Neural cell (in vitro differentiated cells): Measurements from ENCODE around the gene PRELID3B. TPM values are rescaled to one million over a fixed set of nuclear protein-coding genes. Genes with fewer than 3 reads are reported as not detected.

ENCODE experiments used
- H2AFZ ChIP-seq: fragments of 200-600, 300-800 bp; sonication (generic), shearing (Covaris generic); 2 replicates; pipeline ENCODE4 v1.6.0; 2014; ENCODE audit warnings: low read depth, mild to moderate bottlenecking, antibody characterized with exemption, low read length, moderate library complexity
- H3F3A ChIP-seq: fragments of 200-600 bp; shearing (Covaris generic); 2 replicates; pipeline ENCODE4 v1.6.1; 2016; ENCODE audit warnings: mild to moderate bottlenecking, moderate library complexity, mixed read lengths, antibody characterized with exemption, low read length; ENCODE audit not compliant: insufficient read depth, poor library complexity, severe bottlenecking
- H3K27ac ChIP-seq: fragments of 200-600, 300-800 bp; sonication (generic), shearing (Covaris generic); 2 replicates; pipeline ENCODE4 v1.5.1; 2014; ENCODE audit warnings: mild to moderate bottlenecking, low read length, moderate library complexity
- H3K27me3 ChIP-seq: fragments of 300-800, 200-600 bp; sonication (generic), shearing (Covaris generic); 2 replicates; pipeline ENCODE4 v1.6.0; 2014; ENCODE audit warnings: mild to moderate bottlenecking, low read depth, low read length, moderate library complexity; ENCODE audit not compliant: insufficient read depth
- H3K36me3 ChIP-seq: fragments of 300-800, 200-600 bp; sonication (generic), shearing (Covaris generic); 2 replicates; pipeline ENCODE4 v1.5.1; 2014; ENCODE audit warnings: mild to moderate bottlenecking, antibody characterized with exemption, low read length, moderate library complexity; ENCODE audit not compliant: insufficient read depth
- H3K4me2 ChIP-seq: fragments of 300-800, 200-600 bp; sonication (generic), shearing (Covaris generic); 2 replicates; pipeline ENCODE4 v1.6.0; 2014; ENCODE audit warnings: mild to moderate bottlenecking, low read length
- H3K4me3 ChIP-seq: fragments of 300-800, 200-600 bp; sonication (generic), shearing (Covaris generic); 2 replicates; pipeline ENCODE4 v1.5.1; 2014; ENCODE audit warnings: mild to moderate bottlenecking, low read length, moderate library complexity
- H3K79me2 ChIP-seq: fragments of 200-600 bp; shearing (Covaris generic); replicated peaks from 2 replicates; pipeline ENCODE4 v1.6.0; 2014; ENCODE audit warnings: mild to moderate bottlenecking, low read length, moderate library complexity; ENCODE audit not compliant: insufficient read depth
- H3K9ac ChIP-seq: fragments of 300-800, 200-600 bp; sonication (generic), shearing (Covaris generic); 2 replicates; pipeline ENCODE4 v1.6.1; 2016; ENCODE audit warnings: mild to moderate bottlenecking, low read length, mixed read lengths
- H3K9me2 ChIP-seq: fragments of 200-600 bp; shearing (Covaris generic); 2 replicates; pipeline ENCODE4 v1.6.1; 2016; ENCODE audit warnings: mild to moderate bottlenecking, low read length, mixed read lengths; ENCODE audit not compliant: insufficient read depth
- H3K9me3 ChIP-seq: fragments of 200-600, 300-800 bp; sonication (generic), shearing (Covaris generic); 2 replicates; pipeline ENCODE4 v1.6.1; 2016; ENCODE audit warnings: mild to moderate bottlenecking, mixed run types, low read length, moderate library complexity, mixed read lengths
- H4K20me1 ChIP-seq: fragments of 200-600 bp; shearing (Covaris generic); 2 replicates; pipeline ENCODE4 v1.6.1; 2016; ENCODE audit warnings: mild to moderate bottlenecking, mixed run types; ENCODE audit not compliant: insufficient read depth
- EP300 ChIP-seq: fragments of 450-650 bp; conservative IDR thresholded peaks from 2 replicates; pipeline ENCODE4 v1.6.1; 2014; ENCODE audit warnings: antibody characterized with exemption, mild to moderate bottlenecking, moderate library complexity; ENCODE audit not compliant: poor library complexity, severe bottlenecking
- EZH2 ChIP-seq: fragments of 200-600, 300-800 bp; shearing (Covaris generic), sonication (generic); IDR thresholded peaks from 2 replicates; pipeline ENCODE4 v1.6.1; 2014; ENCODE audit warnings: antibody characterized with exemption, low read length, borderline replicate concordance, mild to moderate bottlenecking; ENCODE audit not compliant: insufficient read depth, poor library complexity, severe bottlenecking
- MXI1 ChIP-seq: fragments of 450-650 bp; conservative IDR thresholded peaks from 2 replicates; pipeline ENCODE4 v1.6.1; 2014; ENCODE audit warnings: antibody characterized with exemption, mild to moderate bottlenecking; ENCODE audit not compliant: poor library complexity, severe bottlenecking
- POLR2AphosphoS5 ChIP-seq: IDR thresholded peaks from 2 replicates; pipeline ENCODE4 v1.6.1; 2012
- RAD21 ChIP-seq: fragments of 450-650 bp; conservative IDR thresholded peaks from 2 replicates; pipeline ENCODE4 v1.6.1; 2014; ENCODE audit warnings: antibody characterized with exemption, mild to moderate bottlenecking, moderate library complexity
- SMC3 ChIP-seq: fragments of 450-650 bp; conservative IDR thresholded peaks from 2 replicates; pipeline ENCODE4 v1.6.1; 2014; ENCODE audit warnings: antibody characterized with exemption, mild to moderate bottlenecking, moderate library complexity; ENCODE audit not compliant: poor library complexity
- TAF1 ChIP-seq: IDR thresholded peaks from 2 replicates; pipeline ENCODE4 v1.6.1; 2012; ENCODE audit warnings: low read depth
- polyA plus RNA-seq: library from polyadenylated mRNA; depleted of rRNA; stranded (reverse); fragments of >200 nt; gene quantifications from 2 replicates; pipeline ENCODE4 v1.2.3, GENCODE V29; 2014
- TF ChIP-seq, protein P1 (sequence below): fragments of 450-650 bp; IDR thresholded peaks from 2 replicates; pipeline ENCODE4 v1.5.1; 2014; ENCODE audit warnings: antibody characterized with exemption, mild to moderate bottlenecking, moderate library complexity; ENCODE audit not compliant: poor library complexity, severe bottlenecking
- TF ChIP-seq, protein P2 (sequence below): IDR thresholded peaks from 2 replicates; pipeline ENCODE4 v1.6.1; 2012; ENCODE audit warnings: borderline replicate concordance

PRELID3B gene
- polyA plus RNA-seq, 1 donor from 2014 or later, result 50.5 TPM

- no peak overlapping the region for H3K27ac ChIP-seq
- peaks cover 10% of the 10 kb centered on the region for H3K27me3 ChIP-seq
- no peaks in the 10 kb centered on the region for H3K9me2 ChIP-seq
- no peak overlapping the region for H3K4me2 ChIP-seq
- no peaks in the 10 kb centered on the region for H3K79me2 ChIP-seq
- H3K9ac ChIP-seq, result no peak overlapping the region
- no peaks in the 10 kb centered on the region for H3F3A ChIP-seq
- H3K9me3 ChIP-seq, result no peaks in the 10 kb centered on the region
- no peak overlapping the region for H2AFZ ChIP-seq
- no peaks in the 10 kb centered on the region for H4K20me1 ChIP-seq
- H3K36me3 ChIP-seq, result no peaks in the 10 kb centered on the region
- TF ChIP-seq RAD21 (no peak), TAF1 (no peak), MXI1 (no peak)
- no peak overlapping the region for H3K4me3 ChIP-seq
Observed at GRCh38 chr20:59006167-59006863, 36.3 kb downstream of the PRELID3B start.

DNA sequence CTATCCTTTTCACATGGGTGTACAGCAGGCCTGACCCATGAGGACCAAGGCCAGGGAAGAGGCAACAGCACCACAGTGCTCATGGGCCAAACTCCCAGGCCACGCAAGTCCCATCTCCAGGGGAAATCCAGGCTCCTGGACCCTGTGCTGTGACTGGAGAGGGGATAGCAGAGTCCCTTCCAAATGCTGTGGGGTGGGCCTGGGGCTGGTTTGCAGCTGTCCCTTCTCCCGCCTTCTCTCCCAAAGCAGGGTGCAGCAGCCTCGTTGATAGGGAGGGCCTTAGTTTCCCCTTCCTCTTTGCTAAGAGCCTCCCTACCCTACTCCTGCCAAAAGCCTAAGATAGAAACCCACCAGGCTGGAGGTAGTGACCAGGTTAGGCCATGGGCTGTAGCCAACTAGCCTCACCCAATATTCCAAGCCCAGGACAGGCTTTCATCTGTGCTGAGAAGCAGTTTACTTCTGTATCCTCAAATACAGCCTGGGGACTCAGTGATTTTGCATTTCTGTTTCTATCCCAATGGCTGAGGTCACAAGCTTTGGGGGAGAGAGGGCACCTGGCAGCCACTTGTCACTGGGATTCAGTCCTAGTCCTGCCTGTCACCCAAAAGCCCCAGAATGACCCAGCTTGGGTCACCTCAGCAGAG, 36.9 kb downstream of the PRELID3B start:
- H3K27me3 ChIP-seq, result peaks cover 10% of the 10 kb centered on the region
- no peak overlapping the region for H3K4me3 ChIP-seq
- no peaks in the 10 kb centered on the region for H3K9me2 ChIP-seq
- no peak overlapping the region for H3K9ac ChIP-seq
- no peaks in the 10 kb centered on the region for H3K9me3 ChIP-seq
- H3K27ac ChIP-seq, result no peak overlapping the region
- no peaks in the 10 kb centered on the region for H3F3A ChIP-seq
- H4K20me1 ChIP-seq, result no peaks in the 10 kb centered on the region
- H3K36me3 ChIP-seq, result no peaks in the 10 kb centered on the region
- TF ChIP-seq, protein P1, sequence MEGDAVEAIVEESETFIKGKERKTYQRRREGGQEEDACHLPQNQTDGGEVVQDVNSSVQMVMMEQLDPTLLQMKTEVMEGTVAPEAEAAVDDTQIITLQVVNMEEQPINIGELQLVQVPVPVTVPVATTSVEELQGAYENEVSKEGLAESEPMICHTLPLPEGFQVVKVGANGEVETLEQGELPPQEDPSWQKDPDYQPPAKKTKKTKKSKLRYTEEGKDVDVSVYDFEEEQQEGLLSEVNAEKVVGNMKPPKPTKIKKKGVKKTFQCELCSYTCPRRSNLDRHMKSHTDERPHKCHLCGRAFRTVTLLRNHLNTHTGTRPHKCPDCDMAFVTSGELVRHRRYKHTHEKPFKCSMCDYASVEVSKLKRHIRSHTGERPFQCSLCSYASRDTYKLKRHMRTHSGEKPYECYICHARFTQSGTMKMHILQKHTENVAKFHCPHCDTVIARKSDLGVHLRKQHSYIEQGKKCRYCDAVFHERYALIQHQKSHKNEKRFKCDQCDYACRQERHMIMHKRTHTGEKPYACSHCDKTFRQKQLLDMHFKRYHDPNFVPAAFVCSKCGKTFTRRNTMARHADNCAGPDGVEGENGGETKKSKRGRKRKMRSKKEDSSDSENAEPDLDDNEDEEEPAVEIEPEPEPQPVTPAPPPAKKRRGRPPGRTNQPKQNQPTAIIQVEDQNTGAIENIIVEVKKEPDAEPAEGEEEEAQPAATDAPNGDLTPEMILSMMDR, result no peak
- TF ChIP-seq POLR2AphosphoS5 (no peak), EP300 (no peak)
- no peaks in the 10 kb centered on the region for H3K79me2 ChIP-seq
- H3K4me2 ChIP-seq, result no peak overlapping the region
- no peak overlapping the region for H2AFZ ChIP-seq

GRCh38 chr20:59004763-59005522, 37.6 kb downstream of the PRELID3B start:
- Histone ChIP-seq H3K4me2 (no peak overlapping the region), H3K27me3 (peaks cover 10% of the 10 kb centered on the region), H3K9me2 (no peaks in the 10 kb centered on the region), H3K27ac (no peak overlapping the region), H3K79me2 (no peaks in the 10 kb centered on the region), H3K36me3 (no peaks in the 10 kb centered on the region), H3F3A (no peaks in the 10 kb centered on the region), H4K20me1 (no peaks in the 10 kb centered on the region), H3K9ac (no peak overlapping the region), H3K4me3 (no peak overlapping the region), H3K9me3 (no peaks in the 10 kb centered on the region), H2AFZ (no peak overlapping the region)
- TF ChIP-seq SMC3 (no peak), TAF1 (no peak), MXI1 (no peak), POLR2AphosphoS5 (no peak), EP300 (no peak), EZH2 (no peak), RAD21 (no peak)
- TF ChIP-seq, protein P2, sequence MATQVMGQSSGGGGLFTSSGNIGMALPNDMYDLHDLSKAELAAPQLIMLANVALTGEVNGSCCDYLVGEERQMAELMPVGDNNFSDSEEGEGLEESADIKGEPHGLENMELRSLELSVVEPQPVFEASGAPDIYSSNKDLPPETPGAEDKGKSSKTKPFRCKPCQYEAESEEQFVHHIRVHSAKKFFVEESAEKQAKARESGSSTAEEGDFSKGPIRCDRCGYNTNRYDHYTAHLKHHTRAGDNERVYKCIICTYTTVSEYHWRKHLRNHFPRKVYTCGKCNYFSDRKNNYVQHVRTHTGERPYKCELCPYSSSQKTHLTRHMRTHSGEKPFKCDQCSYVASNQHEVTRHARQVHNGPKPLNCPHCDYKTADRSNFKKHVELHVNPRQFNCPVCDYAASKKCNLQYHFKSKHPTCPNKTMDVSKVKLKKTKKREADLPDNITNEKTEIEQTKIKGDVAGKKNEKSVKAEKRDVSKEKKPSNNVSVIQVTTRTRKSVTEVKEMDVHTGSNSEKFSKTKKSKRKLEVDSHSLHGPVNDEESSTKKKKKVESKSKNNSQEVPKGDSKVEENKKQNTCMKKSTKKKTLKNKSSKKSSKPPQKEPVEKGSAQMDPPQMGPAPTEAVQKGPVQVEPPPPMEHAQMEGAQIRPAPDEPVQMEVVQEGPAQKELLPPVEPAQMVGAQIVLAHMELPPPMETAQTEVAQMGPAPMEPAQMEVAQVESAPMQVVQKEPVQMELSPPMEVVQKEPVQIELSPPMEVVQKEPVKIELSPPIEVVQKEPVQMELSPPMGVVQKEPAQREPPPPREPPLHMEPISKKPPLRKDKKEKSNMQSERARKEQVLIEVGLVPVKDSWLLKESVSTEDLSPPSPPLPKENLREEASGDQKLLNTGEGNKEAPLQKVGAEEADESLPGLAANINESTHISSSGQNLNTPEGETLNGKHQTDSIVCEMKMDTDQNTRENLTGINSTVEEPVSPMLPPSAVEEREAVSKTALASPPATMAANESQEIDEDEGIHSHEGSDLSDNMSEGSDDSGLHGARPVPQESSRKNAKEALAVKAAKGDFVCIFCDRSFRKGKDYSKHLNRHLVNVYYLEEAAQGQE, result no peak
- TF ChIP-seq, protein P1, result no peak
